ENCODE data around the gene CERS6.
A peak's percentile ranks its signal among the peaks of the same experiment; 100 is the strongest.

The CERS6 gene

GRCh38 chr2:168611091-168611490 lies 155.0 kb downstream of the CERS6 start:
- DNase-seq = no peak

- DNase-seq = no peak
Observed at GRCh38 chr2:168611896-168612650, 156.0 kb downstream of the CERS6 start.

DNA sequence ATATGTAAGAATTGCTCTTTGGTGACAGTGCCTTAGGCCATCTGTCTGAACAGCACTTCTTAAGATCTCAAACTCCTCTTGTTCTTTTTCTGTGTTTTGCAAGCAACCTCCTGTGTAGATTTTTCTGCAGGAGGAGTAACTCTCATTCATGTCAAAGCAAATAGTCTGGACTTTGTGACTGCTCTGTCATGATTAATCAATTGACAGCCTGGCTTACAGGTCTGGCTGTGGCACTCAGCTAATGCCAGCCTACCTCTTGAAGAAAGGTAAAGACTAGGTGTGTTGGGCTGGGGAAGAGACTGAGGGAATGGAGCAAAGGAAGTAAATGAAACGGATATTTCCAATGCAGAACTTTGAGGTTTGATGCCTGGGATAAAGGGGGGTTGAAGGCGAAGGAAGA lies 156.6 kb downstream of the CERS6 start:
- no peak for DNase-seq

DNA sequence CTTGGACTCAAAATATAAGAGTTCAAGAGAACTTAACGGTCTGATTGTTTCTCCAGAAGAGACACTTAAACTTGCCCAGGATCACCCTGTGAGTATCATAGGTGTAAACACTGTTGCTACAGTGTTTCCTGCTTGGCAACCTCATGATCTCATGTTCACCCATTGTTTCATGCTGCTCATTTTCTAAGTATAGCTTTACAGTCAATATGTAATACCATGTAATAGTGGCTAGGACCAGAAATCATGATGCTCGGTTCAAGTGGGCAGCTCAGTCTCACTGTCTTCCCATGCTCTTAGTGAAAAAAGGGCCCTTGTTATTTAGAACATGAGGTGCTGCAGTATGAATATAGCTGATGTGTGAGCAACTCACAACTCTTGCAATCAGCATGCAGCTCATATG lies 157.5 kb downstream of the CERS6 start:
- no peak for DNase-seq

GRCh38 chr2:168614172-168615018 lies 158.3 kb downstream of the CERS6 start:
- no peak for DNase-seq

DNA sequence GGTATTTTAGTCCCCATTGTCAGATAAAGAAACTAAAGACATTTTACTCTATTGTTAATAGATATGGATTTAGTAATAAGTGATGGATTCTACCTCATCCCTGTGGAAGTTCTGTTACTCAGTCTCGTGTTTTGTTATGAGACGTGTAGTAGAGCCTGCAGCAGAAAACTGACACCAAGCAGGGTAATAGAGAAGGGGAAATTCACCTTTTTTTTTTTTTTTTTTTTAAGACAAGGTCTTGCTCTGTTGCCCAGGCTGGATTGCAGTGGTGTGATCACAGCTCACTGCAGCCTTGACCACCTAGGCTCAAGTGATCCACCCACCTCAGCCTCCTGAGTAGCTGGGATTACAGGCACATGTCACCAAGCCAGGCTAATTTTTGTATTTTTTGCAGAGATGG lies 164.5 kb downstream of the CERS6 start:
- no peak for DNase-seq

DNA sequence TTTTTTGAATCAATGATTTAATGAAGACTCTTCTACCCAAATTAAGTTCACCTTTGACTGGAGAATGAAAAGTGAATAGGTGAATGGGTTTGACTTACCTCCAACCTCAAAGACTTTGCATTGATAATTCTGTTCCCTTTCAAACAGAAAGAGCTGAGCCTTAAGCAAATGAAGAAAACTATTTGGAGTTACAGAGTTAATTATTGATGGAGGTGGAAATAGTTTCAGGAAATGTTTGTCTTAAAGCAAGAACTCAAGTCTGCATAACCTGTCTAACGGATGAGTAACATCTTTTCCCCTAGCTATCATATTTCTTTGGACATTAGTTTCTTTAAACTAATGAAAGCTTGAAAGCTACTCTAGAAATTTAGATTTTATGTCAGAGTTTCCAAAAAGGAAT lies 166.5 kb downstream of the CERS6 start:
- DNase-seq = no peak

GRCh38 chr2:168624028-168624427 lies 168.0 kb downstream of the CERS6 start:
- DNase-seq = no peak

GRCh38 chr2:168626096-168626495 lies 170.0 kb downstream of the CERS6 start:
- no peak for DNase-seq

DNA sequence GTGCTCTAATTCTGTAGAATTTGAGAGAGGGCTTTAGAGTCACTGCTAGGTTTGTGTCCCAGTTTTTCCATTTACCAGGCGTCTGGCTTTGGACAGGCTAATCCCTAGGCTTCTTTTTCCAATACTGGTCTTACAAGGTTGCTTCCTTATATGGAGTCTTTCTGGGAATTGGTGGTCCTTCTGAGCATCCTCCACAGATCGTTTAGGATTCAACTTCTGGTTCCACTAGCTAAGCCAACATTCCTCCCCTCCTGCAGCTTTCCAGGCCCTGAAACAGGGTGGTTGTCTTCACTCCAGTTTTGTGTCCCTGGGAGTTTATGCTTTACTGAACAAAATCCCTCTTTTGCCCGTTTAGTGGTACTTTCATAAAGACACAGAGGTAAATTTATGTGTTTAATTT lies 170.6 kb downstream of the CERS6 start:
- DNase-seq = no peak

- DNase-seq = no peak
Observed at GRCh38 chr2:168632709-168633121, 176.6 kb downstream of the CERS6 start.

- DNase-seq = peak; percentile 16
Observed at GRCh38 chr2:168633200-168633599, 177.1 kb downstream of the CERS6 start.

DNA sequence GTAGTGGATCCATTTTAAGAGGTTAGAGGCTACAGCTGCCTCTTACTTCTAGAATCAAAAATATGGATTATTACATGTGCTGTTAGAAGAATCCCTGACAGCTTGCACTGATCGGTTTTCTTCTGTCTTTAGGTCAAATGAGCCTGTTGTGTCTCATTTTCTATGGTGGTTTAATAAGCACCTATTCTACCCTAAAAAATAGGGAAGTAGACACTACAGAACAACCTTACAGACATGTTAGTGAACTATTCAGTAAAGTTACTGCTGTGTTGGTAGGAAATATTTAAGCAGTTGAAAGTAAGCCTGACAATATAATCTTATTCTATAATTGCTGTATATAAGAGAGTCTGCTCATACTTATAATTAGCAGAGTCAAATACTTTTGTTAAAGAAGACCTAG lies 177.8 kb downstream of the CERS6 start:
- DNase-seq = no peak

GRCh38 chr2:168635065-168635577 lies 179.0 kb downstream of the CERS6 start:
- no peak for DNase-seq

DNA sequence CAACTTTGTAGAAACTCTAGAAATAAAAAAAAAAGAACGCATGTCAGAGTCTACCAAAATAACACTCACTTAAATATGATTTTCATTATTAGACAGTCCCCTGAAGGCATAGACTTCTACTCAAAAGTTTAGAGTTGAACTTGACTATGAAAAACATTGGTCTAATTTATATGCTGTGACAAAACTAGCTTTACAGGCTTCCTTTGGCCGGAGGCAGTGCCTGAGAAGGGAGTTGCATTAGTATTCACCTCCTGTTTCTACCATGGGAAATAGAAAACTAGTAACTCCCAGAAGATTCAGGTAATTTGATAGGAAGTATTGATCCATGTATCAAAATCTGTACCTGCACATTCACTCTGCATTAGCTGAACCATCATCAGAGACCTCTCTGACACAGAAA lies 182.9 kb downstream of the CERS6 start:
- no peak for DNase-seq

DNA sequence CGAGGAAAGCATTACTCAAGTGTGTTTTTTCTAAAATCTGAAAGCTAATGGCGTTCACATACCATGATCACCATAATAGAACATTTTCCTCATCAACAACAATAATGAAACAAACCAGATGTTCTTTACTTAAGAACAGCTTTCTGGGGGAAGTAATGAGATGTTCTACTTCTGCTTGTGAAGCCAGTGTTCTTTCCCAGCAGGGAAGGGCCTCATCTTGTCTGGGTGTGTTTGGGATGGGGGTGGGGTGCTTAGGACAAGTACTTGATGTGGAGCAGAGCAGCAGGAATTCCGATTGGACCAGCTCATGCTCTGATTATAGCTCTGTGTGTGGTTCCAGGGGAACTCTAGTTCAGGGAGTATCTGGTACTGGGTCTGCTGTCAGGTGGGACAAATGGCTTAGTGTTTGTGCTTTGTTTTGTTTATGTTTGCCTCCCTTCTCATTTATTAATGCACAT lies 183.4 kb downstream of the CERS6 start:
- DNase-seq = no peak

DNA sequence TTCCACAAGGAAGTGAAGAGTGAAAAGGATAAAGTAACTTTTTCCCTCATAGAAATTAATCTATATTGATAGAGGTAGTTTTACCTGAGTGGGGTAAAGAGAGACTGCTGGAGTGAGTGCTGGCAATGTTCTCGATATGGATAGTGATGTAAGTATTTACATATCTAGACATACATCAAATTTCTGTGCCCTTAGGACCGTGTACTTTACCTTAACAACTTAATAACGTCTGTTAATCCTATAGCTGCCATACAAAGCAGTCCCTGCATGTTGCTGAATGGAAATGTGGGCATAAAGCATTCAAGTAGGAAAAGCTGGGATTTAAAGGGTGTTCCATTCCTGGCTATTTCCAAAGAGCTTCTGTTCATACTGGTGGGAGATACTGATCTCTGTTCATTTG lies 184.0 kb downstream of the CERS6 start:
- DNase-seq = no peak

- DNase-seq = no peak
Observed at GRCh38 chr2:168641636-168642035, 185.6 kb downstream of the CERS6 start.

GRCh38 chr2:168642873-168643272 lies 186.8 kb downstream of the CERS6 start:
- DNase-seq = no peak

DNA sequence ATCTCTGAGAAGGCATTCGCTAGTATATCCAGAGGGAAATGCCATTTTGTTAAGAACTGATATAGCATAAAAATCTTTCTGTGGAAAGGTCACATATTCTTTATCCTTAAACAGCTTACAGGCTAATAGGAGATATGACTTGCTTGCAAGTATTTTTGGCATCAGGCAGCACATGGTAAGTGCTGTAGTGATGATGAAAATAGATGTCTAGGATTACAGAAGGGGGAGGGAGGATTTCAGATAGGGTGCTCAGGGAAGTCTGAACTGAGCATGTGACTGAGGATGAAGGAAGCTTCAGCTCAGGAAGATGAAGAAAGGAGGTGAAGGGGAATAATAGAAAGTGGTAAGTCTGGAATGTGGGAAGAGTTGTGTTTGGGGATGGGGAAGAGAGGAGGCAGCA lies 187.9 kb downstream of the CERS6 start:
- DNase-seq = no peak

GRCh38 chr2:168645696-168646338 lies 189.7 kb downstream of the CERS6 start:
- DNase-seq = no peak

DNA sequence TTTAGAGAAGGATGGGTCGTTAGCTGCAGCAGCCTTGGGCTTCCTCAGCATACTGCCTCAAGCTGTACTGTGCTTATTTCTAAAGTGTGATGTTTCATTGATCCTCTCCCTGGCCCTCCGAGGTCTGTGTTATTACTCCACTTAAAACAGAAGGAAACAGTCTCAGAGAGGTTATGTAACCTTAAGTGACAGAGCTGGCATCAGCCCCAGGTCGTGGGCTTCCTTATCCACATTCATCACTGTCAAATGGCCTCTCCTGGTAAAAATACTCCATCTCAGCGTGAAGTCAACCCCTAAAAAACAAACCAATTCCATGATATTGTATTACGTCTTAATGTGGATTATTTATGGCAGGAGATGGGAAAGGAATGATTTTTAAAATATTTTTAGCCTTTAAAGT lies 193.0 kb downstream of the CERS6 start:
- DNase-seq = no peak

DNA sequence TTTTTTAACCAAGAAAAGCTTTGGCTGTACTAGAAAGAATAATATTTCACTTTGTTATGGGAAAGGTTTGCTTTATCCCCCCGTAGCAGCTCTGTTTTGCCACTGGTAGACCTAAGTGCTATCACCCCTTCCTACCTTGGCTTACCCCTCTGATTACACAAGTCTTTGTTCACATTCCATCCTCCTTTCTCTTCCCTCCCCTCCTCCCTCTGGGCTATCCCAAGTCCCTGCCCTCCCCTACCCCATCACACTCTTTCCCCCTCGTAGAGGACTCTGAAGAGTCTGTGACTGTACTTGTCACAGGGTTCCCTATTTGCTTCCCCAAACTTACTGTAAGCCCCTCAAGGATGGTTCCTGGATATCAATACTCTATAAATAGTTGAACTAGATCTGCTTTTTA lies 193.5 kb downstream of the CERS6 start:
- no peak for DNase-seq

DNA sequence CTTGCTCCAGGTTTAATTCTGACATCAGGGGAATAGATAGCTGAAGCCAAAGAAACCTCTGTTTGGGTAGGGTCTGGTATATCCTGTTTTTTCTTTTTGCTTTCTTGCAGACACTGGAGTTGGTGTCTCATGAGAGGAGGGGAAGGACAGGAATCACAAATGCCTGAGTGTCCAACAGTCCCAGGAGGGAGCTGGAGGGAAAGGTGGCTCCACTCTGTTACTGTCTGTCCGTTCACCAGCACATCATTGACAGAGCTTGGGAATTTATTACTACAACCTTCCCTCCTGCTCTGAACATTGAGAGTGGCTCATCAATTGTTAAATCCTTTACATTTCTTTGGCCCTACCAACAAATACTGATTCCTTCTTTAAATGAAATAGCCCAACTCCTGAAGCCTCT lies 194.1 kb downstream of the CERS6 start:
- no peak for DNase-seq
